GM23338 (cell line): ENCODE results near the gene LAMTOR1. TPM values are rescaled to one million over a fixed set of nuclear protein-coding genes. Genes with fewer than 3 reads are reported as not detected.

Experiments used
- ATAC-seq: fragments of 200-7000 bp; cut with Tn5 transposase; 3 replicates; pipeline ENCODE4 v1.9.1; 2020
- DNase-seq: peaks from one replicate; pipeline ENCODE4 v3.0.0-alpha.2; 2015; ENCODE audit warnings: low spot score
- H2AFZ ChIP-seq: fragments of 200-600 bp; sonication (generic); 2 replicates; pipeline ENCODE4 v1.8.0; 2016; ENCODE audit warnings: antibody characterized with exemption, mild to moderate bottlenecking, moderate library complexity
- H3F3A ChIP-seq: fragments of 200-600 bp; sonication (generic); replicated peaks from 2 replicates; pipeline ENCODE4 v1.8.0; 2017; ENCODE audit warnings: antibody characterized with exemption, mixed run types, low read depth
- H3K27ac ChIP-seq: fragments of 200-600 bp; sonication (generic); 2 replicates; pipeline ENCODE4 v1.6.1; 2016; ENCODE audit warnings: low read depth
- H3K27me3 ChIP-seq: fragments of 200-600 bp; sonication (generic); 2 replicates; pipeline ENCODE4 v1.8.0; 2016; ENCODE audit warnings: mild to moderate bottlenecking, mixed run types, moderate library complexity; ENCODE audit not compliant: insufficient read depth
- H3K36me3 ChIP-seq: fragments of 200-600 bp; sonication (generic); 2 replicates; pipeline ENCODE4 v1.8.0; 2016; ENCODE audit warnings: mild to moderate bottlenecking; ENCODE audit not compliant: insufficient read depth
- H3K4me1 ChIP-seq: fragments of 200-600 bp; sonication (generic); 2 replicates; pipeline ENCODE4 v1.8.0; 2016; ENCODE audit warnings: mild to moderate bottlenecking, moderate library complexity; ENCODE audit not compliant: insufficient read depth
- H3K4me2 ChIP-seq: fragments of 200-600 bp; sonication (generic); 2 replicates; pipeline ENCODE4 v1.7.1; 2017; ENCODE audit warnings: mixed run types
- H3K4me3 ChIP-seq: fragments of 200-600 bp; sonication (generic); 2 replicates; pipeline ENCODE4 v1.6.1; 2016; ENCODE audit warnings: mixed run types
- H3K79me2 ChIP-seq: fragments of 200-600 bp; sonication (generic); replicated peaks from 2 replicates; pipeline ENCODE4 v1.8.0; 2017; ENCODE audit warnings: mild to moderate bottlenecking; ENCODE audit not compliant: insufficient read depth
- H3K9me2 ChIP-seq: fragments of 200-600 bp; sonication (generic); 2 replicates; pipeline ENCODE4 v1.8.0; 2017; ENCODE audit not compliant: insufficient read depth
- H4K20me1 ChIP-seq: fragments of 200-600 bp; sonication (generic); replicated peaks from 2 replicates; pipeline ENCODE4 v1.8.0; 2017; ENCODE audit warnings: mild to moderate bottlenecking; ENCODE audit not compliant: insufficient read depth
- H3K27ac Mint-ChIP-seq: 2 replicates; pipeline ENCODE4 v1.8.0; 2020; ENCODE audit warnings: inconsistent platforms, mild to moderate bottlenecking, moderate library complexity, mixed read lengths
- H3K27me3 Mint-ChIP-seq: 3 replicates; pipeline ENCODE4 v1.8.0; 2022; ENCODE audit warnings: low read depth, mild to moderate bottlenecking, moderate library complexity, mixed read lengths, inconsistent platforms; ENCODE audit not compliant: insufficient read depth, poor library complexity
- H3K36me3 Mint-ChIP-seq: 3 replicates; pipeline ENCODE4 v1.8.0; 2021; ENCODE audit warnings: low read depth, mild to moderate bottlenecking, inconsistent platforms, moderate library complexity, mixed read lengths
- H3K4me1 Mint-ChIP-seq: 3 replicates; pipeline ENCODE4 v1.8.0; 2020; ENCODE audit warnings: mild to moderate bottlenecking, inconsistent platforms, mixed read lengths
- H3K4me3 Mint-ChIP-seq: 3 replicates; pipeline ENCODE4 v1.8.0; 2021; ENCODE audit warnings: moderate library complexity, mild to moderate bottlenecking, inconsistent platforms, mixed read lengths
- H3K9me3 Mint-ChIP-seq: 3 replicates; pipeline ENCODE4 v1.8.0; 2020; ENCODE audit warnings: moderate library complexity, mild to moderate bottlenecking, inconsistent platforms, mixed read lengths
- CREB1 ChIP-seq: fragments of 250-450 bp; sonication (Bioruptor Pico); IDR thresholded peaks from 2 replicates; pipeline ENCODE4 v1.5.0; 2020; ENCODE audit warnings: low read depth, mild to moderate bottlenecking, moderate library complexity
- CTCF ChIP-seq, 2 experiments: fragments of 200-600 bp in 1 of 2; sonication (generic) in 1 of 2; conservative IDR thresholded peaks; 2 replicates each; pipeline versions ENCODE4 v1.5.1 to v1.6.1; 2016 to 2017; ENCODE audit warnings: antibody characterized with exemption in 2 of 2, low read depth in 2 of 2, mild to moderate bottlenecking in 2 of 2, moderate library complexity in 1 of 2
- ETS1 ChIP-seq: IDR thresholded peaks from 2 replicates; pipeline ENCODE4 v1.6.1; 2016; ENCODE audit warnings: antibody characterized with exemption
- EZH2 ChIP-seq: fragments of 200-600 bp; sonication (generic); IDR thresholded peaks from one replicate; pipeline ENCODE4 v1.8.0; 2017; ENCODE audit warnings: antibody characterized with exemption, mild to moderate bottlenecking, low read depth; ENCODE audit not compliant: unreplicated experiment
- EZH2phosphoT487 ChIP-seq: fragments of 200-600 bp; sonication (generic); IDR thresholded peaks from one replicate; pipeline ENCODE4 v1.8.1; 2018; ENCODE audit warnings: antibody characterized with exemption; ENCODE audit not compliant: unreplicated experiment
- JUNB ChIP-seq: IDR thresholded peaks from one replicate; pipeline ENCODE4 v1.6.1; 2016; ENCODE audit warnings: antibody characterized with exemption; ENCODE audit not compliant: unreplicated experiment
- STAT1 ChIP-seq: IDR thresholded peaks from one replicate; pipeline ENCODE4 v1.6.1; 2016; ENCODE audit warnings: antibody characterized with exemption; ENCODE audit not compliant: unreplicated experiment
- ZNF331 ChIP-seq: fragments of 250-450 bp; sonication (Bioruptor Pico); IDR thresholded peaks from 2 replicates; pipeline ENCODE4 v1.5.0; 2020; ENCODE audit warnings: low read depth, mild to moderate bottlenecking, moderate library complexity
- ZNF462 ChIP-seq: fragments of 250-450 bp; sonication (Bioruptor Pico); IDR thresholded peaks from 2 replicates; pipeline ENCODE4 v1.5.0; 2020; ENCODE audit warnings: mild to moderate bottlenecking, moderate library complexity
- polyA plus RNA-seq: library from polyadenylated mRNA; unstranded; fragments of >200 nt; fragmentation: Nextera tagmentation; extraction: Ambion mirVana; gene quantifications from 2 replicates; pipeline ENCODE4 v1.2.1, GENCODE V29; 2016
- total RNA-seq: library from RNA; depleted of rRNA; stranded (reverse); fragments of >200 nt; shearing (Covaris generic); gene quantifications from 2 replicates; pipeline ENCODE4 v1.2.3, GENCODE V29; 2014

Gene LAMTOR1
- total and polyA plus RNA-seq, 2 experiments from 2014 or later: 112 to 157 TPM

GRCh38 chr11:72061739-72062396 is 41.2 kb downstream of the LAMTOR1 start:
- Histone ChIP-seq H3K79me2 (peaks cover 33% of the 10 kb centered on the region), H3K9me2 (no peaks in the 10 kb centered on the region), H3K36me3 (no peaks in the 10 kb centered on the region; the same call in 1 of the 2 replicates), H3F3A (no peaks in the 10 kb centered on the region), H3K27ac (no peak overlapping the region), H4K20me1 (peaks cover 11% of the 10 kb centered on the region; the same call in 1 of the 2 replicates), H2AFZ (no peak overlapping the region), H3K4me3 (no peak overlapping the region), H3K4me1 (no peaks in the 10 kb centered on the region), H3K27me3 (no peaks in the 10 kb centered on the region), H3K4me2 (no peak overlapping the region)
- H3K27ac Mint-ChIP-seq: no peak overlapping the region
- H3K27me3 Mint-ChIP-seq: no peaks in the 10 kb centered on the region
- TF ChIP-seq EZH2 (no peak), JUNB (no peak), ZNF462 (no peak), ZNF331 (no peak), CTCF (conservative IDR thresholded peaks at IDR 0.05; ENCODE audit: low read depth in 2 of 2) (no peak), EZH2phosphoT487 (no peak), ETS1 (no peak), CREB1 (no peak), STAT1 (no peak)
- no peaks in the 10 kb centered on the region for H3K9me3 Mint-ChIP-seq
- H3K4me3 Mint-ChIP-seq: no peak overlapping the region
- DNase-seq: no peak
- H3K36me3 Mint-ChIP-seq: peaks cover 4% of the 10 kb centered on the region
- no peak for ATAC-seq
- H3K4me1 Mint-ChIP-seq: no peaks in the 10 kb centered on the region
